DND-41 (cell line): ENCODE results near the gene TIMM8A.

Experiments used
- EZH2 ChIP-seq: IDR thresholded peaks from 3 replicates; pipeline ENCODE4 v1.6.1; 2012; ENCODE audit warnings: borderline replicate concordance, low read depth, mild to moderate bottlenecking, moderate library complexity, low read length, inconsistent platforms; ENCODE audit not compliant: severe bottlenecking
- TF ChIP-seq, protein P1 (sequence below): IDR thresholded peaks from 2 replicates; pipeline ENCODE4 v1.5.1; 2012; ENCODE audit warnings: borderline replicate concordance, low read length, moderate library complexity, mild to moderate bottlenecking; ENCODE audit not compliant: poor library complexity, severe bottlenecking; ENCODE audit errors: extremely low read depth

DNA sequence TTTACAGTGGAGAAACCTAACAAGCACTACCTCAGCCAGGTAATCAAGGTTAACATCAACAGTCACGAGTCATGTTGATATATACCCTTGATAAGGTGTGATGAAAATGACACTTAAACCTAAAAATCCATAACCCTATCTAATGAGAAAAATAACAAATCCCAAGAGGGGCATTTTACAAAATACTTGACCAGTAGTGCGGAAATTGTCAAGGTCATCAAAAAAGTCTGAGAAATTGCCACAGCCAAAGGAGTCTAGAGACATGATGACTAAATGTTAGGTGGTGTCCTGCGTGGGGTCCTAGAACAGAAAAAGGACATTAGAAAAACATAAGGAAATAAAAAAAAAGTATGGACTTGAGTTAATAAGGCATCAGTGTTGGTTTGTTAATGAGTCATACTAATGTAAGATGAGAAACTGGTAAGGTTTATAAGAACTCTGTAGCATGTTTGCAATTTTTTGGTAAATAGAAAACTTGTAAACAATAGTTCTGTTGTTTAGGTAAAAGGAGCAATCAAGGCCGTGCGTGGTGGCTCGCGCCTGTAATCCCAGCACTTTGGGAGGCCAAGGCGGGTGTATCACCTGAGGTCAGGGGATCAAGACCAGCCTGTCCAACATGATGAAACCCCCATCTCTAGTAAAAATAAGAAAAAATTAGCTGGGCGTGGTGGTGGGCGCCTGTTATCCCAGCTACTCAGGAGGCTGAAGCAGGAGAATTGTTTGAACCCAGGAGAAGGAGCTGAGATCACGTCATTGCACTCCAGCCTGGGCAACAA is 45.2 kb upstream of the TIMM8A start:
- TF ChIP-seq, protein P1, sequence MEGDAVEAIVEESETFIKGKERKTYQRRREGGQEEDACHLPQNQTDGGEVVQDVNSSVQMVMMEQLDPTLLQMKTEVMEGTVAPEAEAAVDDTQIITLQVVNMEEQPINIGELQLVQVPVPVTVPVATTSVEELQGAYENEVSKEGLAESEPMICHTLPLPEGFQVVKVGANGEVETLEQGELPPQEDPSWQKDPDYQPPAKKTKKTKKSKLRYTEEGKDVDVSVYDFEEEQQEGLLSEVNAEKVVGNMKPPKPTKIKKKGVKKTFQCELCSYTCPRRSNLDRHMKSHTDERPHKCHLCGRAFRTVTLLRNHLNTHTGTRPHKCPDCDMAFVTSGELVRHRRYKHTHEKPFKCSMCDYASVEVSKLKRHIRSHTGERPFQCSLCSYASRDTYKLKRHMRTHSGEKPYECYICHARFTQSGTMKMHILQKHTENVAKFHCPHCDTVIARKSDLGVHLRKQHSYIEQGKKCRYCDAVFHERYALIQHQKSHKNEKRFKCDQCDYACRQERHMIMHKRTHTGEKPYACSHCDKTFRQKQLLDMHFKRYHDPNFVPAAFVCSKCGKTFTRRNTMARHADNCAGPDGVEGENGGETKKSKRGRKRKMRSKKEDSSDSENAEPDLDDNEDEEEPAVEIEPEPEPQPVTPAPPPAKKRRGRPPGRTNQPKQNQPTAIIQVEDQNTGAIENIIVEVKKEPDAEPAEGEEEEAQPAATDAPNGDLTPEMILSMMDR, result no peak
- no peak for TF ChIP-seq EZH2
